Natural killer cell (primary cell): Measurements from ENCODE around the gene ZNF283. TPM values are rescaled to one million over a fixed set of nuclear protein-coding genes. Genes with fewer than 3 reads are reported as not detected.

ENCODE experiments used
- ATAC-seq, 3 donors: fragments of 150-1000 bp in 2 of 3; fragments of 200-7000 bp in 1 of 3; cut with Tn5 transposase; 1 replicate in 1 of 3; 2 replicates in 2 of 3; pipeline ENCODE4 v1.10.0; 2021; ENCODE audit warnings: mild to moderate bottlenecking in 2 of 3, moderate library complexity in 2 of 3
- DNase-seq, 2 donors: peaks; one replicate each; pipeline versions ENCODE4 v3.0.0 to v3.0.0-alpha.2; 2013 to 2021; ENCODE audit warnings: mixed read lengths in 1 of 2
- H3K27ac ChIP-seq: one replicate; pipeline ENCODE4 v1.5.1; 2013; ENCODE audit warnings: mild to moderate bottlenecking, low read length
- H3K27me3 ChIP-seq: one replicate; pipeline ENCODE4 v1.6.1; 2013; ENCODE audit warnings: low read length; ENCODE audit not compliant: control insufficient read depth, insufficient read depth
- H3K36me3 ChIP-seq: one replicate; pipeline ENCODE4 v1.6.1; 2013; ENCODE audit warnings: low read length; ENCODE audit not compliant: control insufficient read depth, insufficient read depth
- H3K4me1 ChIP-seq: one replicate; pipeline ENCODE4 v1.6.1; 2013; ENCODE audit warnings: low read length; ENCODE audit not compliant: control insufficient read depth, insufficient read depth
- H3K4me3 ChIP-seq: one replicate; pipeline ENCODE4 v1.5.1; 2013; ENCODE audit warnings: low read length
- H3K9me3 ChIP-seq: one replicate; pipeline ENCODE4 v1.6.1; 2013; ENCODE audit warnings: low read length; ENCODE audit not compliant: control insufficient read depth, insufficient read depth
- H3K27ac Mint-ChIP-seq, 2 donors: one replicate each; pipeline ENCODE4 v1.8.0; 2022; ENCODE audit warnings: mild to moderate bottlenecking in 2 of 2, mixed read lengths in 2 of 2, moderate library complexity in 1 of 2
- H3K27me3 Mint-ChIP-seq, 2 donors: one replicate each; pipeline ENCODE4 v1.8.0; 2022; ENCODE audit warnings: low read depth in 2 of 2, mixed read lengths in 2 of 2
- H3K36me3 Mint-ChIP-seq: one replicate; pipeline ENCODE4 v1.8.0; 2022; ENCODE audit warnings: mixed read lengths
- H3K4me1 Mint-ChIP-seq, 2 donors: one replicate each; pipeline ENCODE4 v1.8.0; 2022; ENCODE audit warnings: mixed read lengths in 2 of 2
- H3K4me3 Mint-ChIP-seq: one replicate; pipeline ENCODE4 v1.8.0; 2022; ENCODE audit warnings: mild to moderate bottlenecking, moderate library complexity, mixed read lengths
- H3K9me3 Mint-ChIP-seq, 2 donors: one replicate each; pipeline ENCODE4 v1.8.0; 2022; ENCODE audit warnings: mixed read lengths in 2 of 2
- CTCF ChIP-seq: fragments of 200-600 bp; IDR thresholded peaks from one replicate; pipeline ENCODE4 v1.8.0; 2022; ENCODE audit warnings: antibody characterized with exemption
- WGBS: methylation state at CpG from one replicate; pipeline ENCODE4 v1.1.7; 2013; ENCODE audit warnings: missing lambda C conversion rate; ENCODE audit not compliant: insufficient coverage; 5-methylcytosine and 5-hydroxymethylcytosine counted together
- intact Hi-C: fragments of 100-400 bp; cut with micrococcal nuclease; formaldehyde crosslinking; loops from one replicate; pipeline ENCODE4 v1.14.2; 2022
- total RNA-seq, 4 donors: library from RNA; stranded (reverse); fragments of 120-200 nt in 1 of 4; gene quantifications; one replicate each; pipeline versions ENCODE4 v1.2.3 to v1.2.4, GENCODE V29; 2013 to 2022

ZNF283 gene
- total RNA-seq, 3 donors from 2014 or later (not counting 1 experiment from before 2014, with no cell fraction given), result 4.1 to 8.0 (median 7.1) TPM

- no peak for TF ChIP-seq CTCF
- no peaks in the 10 kb centered on the region for H3K9me3 Mint-ChIP-seq
- H3K36me3 Mint-ChIP-seq, result no peaks in the 10 kb centered on the region
- Histone ChIP-seq H3K4me3 (no peak overlapping the region), H3K9me3 (no peaks in the 10 kb centered on the region), H3K36me3 (no peaks in the 10 kb centered on the region), H3K27me3 (no peaks in the 10 kb centered on the region), H3K4me1 (peaks cover 24% of the 10 kb centered on the region), H3K27ac (peak overlapping the region; percentile 55)
- no peak overlapping the region for H3K4me3 Mint-ChIP-seq
- no peak for ATAC-seq
- WGBS, result 63% methylated on average over 4 of the region's 4 CpGs
- no peak overlapping the region for H3K27ac Mint-ChIP-seq
- peaks cover 0 to 10% of the 10 kb centered on the region in 2 donors for H3K4me1 Mint-ChIP-seq
- peak in 1 of 2 donors; percentile 63 for DNase-seq
- H3K27me3 Mint-ChIP-seq, result peaks cover 27 to 35% of the 10 kb centered on the region in 2 donors
- intact Hi-C loops, result no loop called here
Measured at GRCh38 chr19:43784241-43784980, 42.7 kb upstream of the ZNF283 start.

GRCh38 chr19:43784981-43785808 lies 41.9 kb upstream of the ZNF283 start:
- H3K36me3 ChIP-seq, result no peaks in the 10 kb centered on the region
- no peaks in the 10 kb centered on the region for H3K9me3 ChIP-seq
- no peaks in the 10 kb centered on the region for H3K27me3 ChIP-seq
- peak; percentile 92 for TF ChIP-seq CTCF
- peak in 1 of 2 donors; percentile 85 for DNase-seq
- intact Hi-C loops, result loop anchor here (1.0 kb wide), 3 partner anchors 40 to 338 kb away; no protein-coding TSS in a partner anchor
- Mint-ChIP-seq H3K27me3 (peaks cover 23 to 35% of the 10 kb centered on the region in 2 donors), H3K27ac (no peak overlapping the region), H3K36me3 (no peaks in the 10 kb centered on the region), H3K4me1 (peaks cover 0 to 6% of the 10 kb centered on the region in 2 donors), H3K4me3 (no peak overlapping the region), H3K9me3 (no peaks in the 10 kb centered on the region)
- no peak overlapping the region for H3K4me3 ChIP-seq
- H3K27ac ChIP-seq, result peak overlapping the region; percentile 49
- ATAC-seq, result peak; percentile 78 to 90 (median 85)
- peaks cover 20% of the 10 kb centered on the region for H3K4me1 ChIP-seq
- WGBS, result 31% methylated on average over 10 of the region's 10 CpGs

- intact Hi-C loops, result no loop called here
- ATAC-seq (no peak), DNase-seq (no peak)
- no peak overlapping the region for H3K27ac ChIP-seq
- WGBS, result 61% methylated on average over 1 of the region's 1 CpG
- H3K4me3 ChIP-seq, result no peak overlapping the region
- Mint-ChIP-seq H3K36me3 (no peaks in the 10 kb centered on the region), H3K27ac (no peak overlapping the region), H3K4me1 (no peaks in the 10 kb centered on the region), H3K4me3 (no peak overlapping the region), H3K27me3 (peaks cover 16 to 32% of the 10 kb centered on the region in 2 donors), H3K9me3 (no peaks in the 10 kb centered on the region)
- no peak for TF ChIP-seq CTCF
- H3K27me3 ChIP-seq, result no peaks in the 10 kb centered on the region
- H3K36me3 ChIP-seq, result no peaks in the 10 kb centered on the region
- H3K4me1 ChIP-seq, result peaks cover 12% of the 10 kb centered on the region
- no peaks in the 10 kb centered on the region for H3K9me3 ChIP-seq
Measured at GRCh38 chr19:43786665-43787064, 40.5 kb upstream of the ZNF283 start.
